OCI-LY1 (cell line): ENCODE results near the gene CTNNA3.

Source experiments
- H2AFZ ChIP-seq: fragments of 200-600 bp; sonication (generic), shearing (Covaris generic); 2 replicates; pipeline ENCODE4 v1.6.0; 2014; ENCODE audit warnings: antibody characterized with exemption, mild to moderate bottlenecking, low read length
- H3F3A ChIP-seq: fragments of 200-600 bp; sonication (generic), shearing (Covaris generic); 2 replicates; pipeline ENCODE4 v1.6.0; 2014; ENCODE audit warnings: mild to moderate bottlenecking, antibody characterized with exemption, low read length, moderate library complexity; ENCODE audit not compliant: insufficient read depth
- H3K27ac ChIP-seq: fragments of 200-600 bp; sonication (generic); 2 replicates; pipeline ENCODE4 v1.5.1; 2014; ENCODE audit warnings: low read length, mixed run types, mild to moderate bottlenecking, low read depth; ENCODE audit not compliant: poor library complexity, severe bottlenecking
- H3K27me3 ChIP-seq: fragments of 200-600 bp; sonication (generic); 2 replicates; pipeline ENCODE4 v1.6.0; 2014; ENCODE audit warnings: antibody characterized with exemption, mild to moderate bottlenecking, low read length, moderate library complexity; ENCODE audit not compliant: insufficient read depth
- H3K36me3 ChIP-seq: fragments of 200-600 bp; sonication (generic); 2 replicates; pipeline ENCODE4 v1.6.1; 2014; ENCODE audit warnings: mild to moderate bottlenecking, antibody characterized with exemption, low read length, moderate library complexity, mixed read lengths; ENCODE audit not compliant: insufficient read depth
- H3K4me1 ChIP-seq: fragments of 200-600 bp; sonication (generic); 2 replicates; pipeline ENCODE4 v1.5.1; 2014; ENCODE audit warnings: mild to moderate bottlenecking, low read length, moderate library complexity; ENCODE audit not compliant: insufficient read depth, severe bottlenecking
- H3K4me2 ChIP-seq: fragments of 200-600 bp; sonication (generic), shearing (Covaris generic); 2 replicates; pipeline ENCODE4 v1.6.1; 2014; ENCODE audit warnings: low read length
- H3K4me3 ChIP-seq: fragments of 200-600 bp; sonication (generic); 2 replicates; pipeline ENCODE4 v1.5.1; 2014; ENCODE audit warnings: low read length, low read depth, mild to moderate bottlenecking, mixed read lengths; ENCODE audit not compliant: poor library complexity, severe bottlenecking
- H3K79me2 ChIP-seq: fragments of 200-600 bp; shearing (Covaris generic); 2 replicates; pipeline ENCODE4 v1.6.1; 2016; ENCODE audit warnings: mixed run types, low read length, mixed read lengths; ENCODE audit not compliant: insufficient read depth
- H3K9ac ChIP-seq: fragments of 200-600 bp; sonication (generic), shearing (Covaris generic); 2 replicates; pipeline ENCODE4 v1.6.1; 2014; ENCODE audit warnings: mild to moderate bottlenecking, low read length, mixed read lengths
- H3K9me2 ChIP-seq: fragments of 200-600 bp; sonication (generic), shearing (Covaris generic); 2 replicates; pipeline ENCODE4 v1.6.1; 2014; ENCODE audit warnings: low read depth, mild to moderate bottlenecking, low read length, mixed read lengths
- H3K9me3 ChIP-seq: fragments of 200-600 bp; shearing (Covaris generic); 2 replicates; pipeline ENCODE4 v1.6.1; 2014; ENCODE audit warnings: low read length, mixed read lengths
- H4K20me1 ChIP-seq: fragments of 200-600 bp; sonication (generic), shearing (Covaris generic); 2 replicates; pipeline ENCODE4 v1.6.0; 2016; ENCODE audit warnings: mild to moderate bottlenecking, low read length; ENCODE audit not compliant: insufficient read depth
- EZH2 ChIP-seq: fragments of 200-600 bp; sonication (generic), shearing (Covaris generic); IDR thresholded peaks from 2 replicates; pipeline ENCODE4 v1.8.0; 2017; ENCODE audit warnings: borderline replicate concordance, mixed run types, mild to moderate bottlenecking, antibody characterized with exemption, low read length, moderate library complexity, mixed read lengths
- TF ChIP-seq, protein P1 (sequence below): fragments of 200-600 bp; sonication (generic), shearing (Covaris generic); IDR thresholded peaks from 2 replicates; pipeline ENCODE4 v1.5.1; 2017; ENCODE audit warnings: mild to moderate bottlenecking, antibody characterized with exemption, low read length, moderate library complexity, mixed read lengths

CTNNA3 gene

DNA sequence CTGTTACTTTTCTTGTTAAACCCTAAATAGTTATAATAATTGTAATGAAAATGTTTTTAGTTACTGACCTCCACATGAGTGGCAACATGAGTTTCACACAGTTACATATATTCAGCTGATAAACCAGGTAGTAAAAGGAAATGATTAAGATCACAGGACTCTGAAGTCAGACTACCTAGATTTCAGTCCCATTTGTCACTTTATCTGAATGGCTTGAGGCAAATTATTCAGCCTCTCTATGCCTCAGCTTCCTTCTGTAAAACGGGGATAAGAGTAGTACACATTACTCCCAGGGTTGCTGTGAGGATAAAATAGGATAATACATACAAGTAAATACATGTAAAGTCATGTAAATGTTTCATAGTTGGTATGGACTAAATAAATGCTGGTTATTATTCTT is 1024.4 kb downstream of the CTNNA3 start:
- no peaks in the 10 kb centered on the region for H4K20me1 ChIP-seq
- H3K4me3 ChIP-seq = no peak overlapping the region
- no peak overlapping the region for H3K27ac ChIP-seq
- no peaks in the 10 kb centered on the region for H3K36me3 ChIP-seq
- no peaks in the 10 kb centered on the region for H3K9me2 ChIP-seq
- no peaks in the 10 kb centered on the region for H3K79me2 ChIP-seq
- H2AFZ ChIP-seq = no peak overlapping the region
- H3K4me2 ChIP-seq = no peak overlapping the region
- H3K9ac ChIP-seq = no peak overlapping the region
- H3K4me1 ChIP-seq = no peaks in the 10 kb centered on the region
- no peaks in the 10 kb centered on the region for H3K27me3 ChIP-seq
- H3F3A ChIP-seq = no peaks in the 10 kb centered on the region
- H3K9me3 ChIP-seq = no peaks in the 10 kb centered on the region
- TF ChIP-seq, protein P1, sequence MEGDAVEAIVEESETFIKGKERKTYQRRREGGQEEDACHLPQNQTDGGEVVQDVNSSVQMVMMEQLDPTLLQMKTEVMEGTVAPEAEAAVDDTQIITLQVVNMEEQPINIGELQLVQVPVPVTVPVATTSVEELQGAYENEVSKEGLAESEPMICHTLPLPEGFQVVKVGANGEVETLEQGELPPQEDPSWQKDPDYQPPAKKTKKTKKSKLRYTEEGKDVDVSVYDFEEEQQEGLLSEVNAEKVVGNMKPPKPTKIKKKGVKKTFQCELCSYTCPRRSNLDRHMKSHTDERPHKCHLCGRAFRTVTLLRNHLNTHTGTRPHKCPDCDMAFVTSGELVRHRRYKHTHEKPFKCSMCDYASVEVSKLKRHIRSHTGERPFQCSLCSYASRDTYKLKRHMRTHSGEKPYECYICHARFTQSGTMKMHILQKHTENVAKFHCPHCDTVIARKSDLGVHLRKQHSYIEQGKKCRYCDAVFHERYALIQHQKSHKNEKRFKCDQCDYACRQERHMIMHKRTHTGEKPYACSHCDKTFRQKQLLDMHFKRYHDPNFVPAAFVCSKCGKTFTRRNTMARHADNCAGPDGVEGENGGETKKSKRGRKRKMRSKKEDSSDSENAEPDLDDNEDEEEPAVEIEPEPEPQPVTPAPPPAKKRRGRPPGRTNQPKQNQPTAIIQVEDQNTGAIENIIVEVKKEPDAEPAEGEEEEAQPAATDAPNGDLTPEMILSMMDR = no peak
- no peak for TF ChIP-seq EZH2

DNA sequence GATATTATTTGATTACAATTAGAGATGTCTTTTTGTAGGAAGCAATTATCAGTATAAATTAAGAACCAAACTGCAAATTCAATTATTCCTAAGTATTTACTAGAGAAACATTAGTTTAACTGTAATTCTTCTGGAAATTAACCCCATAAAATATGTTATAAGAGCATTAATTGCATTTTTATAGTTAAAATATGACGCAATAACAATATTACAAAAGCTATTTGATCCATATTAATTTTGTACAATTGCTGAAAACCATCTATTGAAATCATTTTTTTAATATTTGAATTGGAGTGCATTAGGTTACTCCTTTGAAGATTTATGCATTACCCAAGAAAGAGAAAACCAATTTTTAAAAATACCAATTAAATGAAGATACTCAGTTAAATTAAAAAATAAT is 1024.9 kb downstream of the CTNNA3 start:
- Histone ChIP-seq H3K79me2 (no peaks in the 10 kb centered on the region), H3K9me3 (no peaks in the 10 kb centered on the region), H3K9me2 (no peaks in the 10 kb centered on the region), H3K4me3 (no peak overlapping the region), H3F3A (no peaks in the 10 kb centered on the region), H3K27me3 (no peaks in the 10 kb centered on the region), H3K4me1 (no peaks in the 10 kb centered on the region), H2AFZ (no peak overlapping the region), H4K20me1 (no peaks in the 10 kb centered on the region), H3K36me3 (no peaks in the 10 kb centered on the region), H3K27ac (no peak overlapping the region), H3K9ac (no peak overlapping the region), H3K4me2 (no peak overlapping the region)
- TF ChIP-seq, protein P1 = no peak
- no peak for TF ChIP-seq EZH2

DNA sequence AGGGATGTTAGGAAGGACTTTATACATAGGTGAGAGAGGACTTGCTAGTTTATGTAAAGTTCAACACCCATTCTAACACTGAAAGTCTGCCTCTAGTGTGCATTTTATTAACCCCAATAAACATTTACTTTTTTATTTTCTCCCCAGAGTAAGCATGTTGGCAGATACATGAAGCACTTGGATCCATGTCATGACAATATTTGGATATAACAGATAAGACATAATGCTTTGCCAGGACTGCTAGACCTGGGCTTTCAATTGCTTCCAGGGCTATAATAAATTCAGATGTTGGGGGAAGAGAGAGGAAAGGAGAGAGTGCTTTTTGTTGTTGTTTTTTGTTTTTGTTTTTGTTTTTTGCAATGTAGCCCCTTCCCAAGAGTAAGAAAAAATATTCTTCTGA is 1039.5 kb downstream of the CTNNA3 start:
- no peaks in the 10 kb centered on the region for H3K4me1 ChIP-seq
- H3K9ac ChIP-seq = no peak overlapping the region
- H3F3A ChIP-seq = no peaks in the 10 kb centered on the region
- no peaks in the 10 kb centered on the region for H3K9me2 ChIP-seq
- H4K20me1 ChIP-seq = no peaks in the 10 kb centered on the region
- TF ChIP-seq EZH2 = no peak
- TF ChIP-seq, protein P1 = no peak
- H3K4me2 ChIP-seq = no peak overlapping the region
- H2AFZ ChIP-seq = no peak overlapping the region
- H3K4me3 ChIP-seq = no peak overlapping the region
- H3K27me3 ChIP-seq = no peaks in the 10 kb centered on the region
- no peaks in the 10 kb centered on the region for H3K36me3 ChIP-seq
- H3K9me3 ChIP-seq = no peaks in the 10 kb centered on the region
- H3K79me2 ChIP-seq = no peaks in the 10 kb centered on the region
- H3K27ac ChIP-seq = no peak overlapping the region
